PFSK-1 (cell line): Measurements from ENCODE around the gene GPD1.

ENCODE experiments used
- FOXP2 ChIP-seq: optimal IDR thresholded peaks from 2 replicates; pipeline ENCODE3; 2011; ENCODE audit warnings: borderline replicate concordance, control low read depth, inconsistent platforms; ENCODE audit not compliant: insufficient read depth; ENCODE audit errors: extremely low read length, extremely low read depth
- POLR2AphosphoS5 ChIP-seq: IDR thresholded peaks from 2 replicates; pipeline ENCODE4 v1.6.1; 2012; ENCODE audit warnings: low read depth, mild to moderate bottlenecking, control low read depth, low read length, moderate library complexity
- REST ChIP-seq, 2 experiments: IDR thresholded peaks; 2 replicates each; pipeline versions ENCODE4 v1.6.1 to v1.8.0; 2011 to 2012; ENCODE audit warnings: low read depth in 2 of 2, low read length in 2 of 2, control low read depth in 1 of 2, inconsistent platforms in 1 of 2, mild to moderate bottlenecking in 1 of 2, moderate library complexity in 1 of 2; ENCODE audit not compliant: insufficient read depth in 1 of 2
- SIN3A ChIP-seq: IDR thresholded peaks from 2 replicates; pipeline ENCODE4 v1.6.1; 2012; ENCODE audit warnings: mild to moderate bottlenecking, low read length, moderate library complexity, borderline replicate concordance; ENCODE audit not compliant: insufficient read depth
- TAF1 ChIP-seq: IDR thresholded peaks from 2 replicates; pipeline ENCODE4 v1.6.1; 2012; ENCODE audit warnings: low read length, control low read depth, borderline replicate concordance; ENCODE audit not compliant: insufficient read depth

Gene GPD1

GRCh38 chr12:50102646-50103309 is 1.0 kb upstream of the GPD1 start:
- TF ChIP-seq FOXP2 (no peak), SIN3A (no peak), TAF1 (no peak), REST (IDR thresholded peaks at IDR 0.05; ENCODE audit: insufficient read depth in 1 of 2, low read depth in 2 of 2, low read length in 2 of 2) (no peak)

DNA sequence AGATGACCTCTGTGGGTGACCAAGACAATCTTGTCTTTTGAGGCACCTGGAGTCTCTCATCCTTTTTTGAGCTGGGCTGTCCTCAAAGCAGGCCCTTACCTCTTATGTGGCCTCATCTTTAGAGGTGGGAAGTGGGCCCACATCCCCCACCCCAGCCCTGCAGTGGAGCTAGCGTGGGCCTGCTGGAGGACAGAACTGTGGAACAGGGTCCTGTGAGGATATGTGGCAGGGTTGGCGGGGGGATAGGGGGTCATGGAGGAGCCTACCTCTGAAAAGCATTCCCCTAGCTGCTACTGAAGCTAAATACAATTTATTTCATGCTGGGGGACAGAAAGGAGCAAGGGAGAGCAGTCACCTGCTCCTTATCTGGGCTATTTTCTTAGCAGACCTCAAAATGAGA is 457 bp upstream of the GPD1 start:
- no peak for TF ChIP-seq REST (IDR thresholded peaks at IDR 0.05; ENCODE audit: insufficient read depth in 1 of 2, low read depth in 2 of 2, low read length in 2 of 2)
- TF ChIP-seq TAF1, result no peak
- no peak for TF ChIP-seq POLR2AphosphoS5
- no peak for TF ChIP-seq FOXP2
- no peak for TF ChIP-seq SIN3A

DNA sequence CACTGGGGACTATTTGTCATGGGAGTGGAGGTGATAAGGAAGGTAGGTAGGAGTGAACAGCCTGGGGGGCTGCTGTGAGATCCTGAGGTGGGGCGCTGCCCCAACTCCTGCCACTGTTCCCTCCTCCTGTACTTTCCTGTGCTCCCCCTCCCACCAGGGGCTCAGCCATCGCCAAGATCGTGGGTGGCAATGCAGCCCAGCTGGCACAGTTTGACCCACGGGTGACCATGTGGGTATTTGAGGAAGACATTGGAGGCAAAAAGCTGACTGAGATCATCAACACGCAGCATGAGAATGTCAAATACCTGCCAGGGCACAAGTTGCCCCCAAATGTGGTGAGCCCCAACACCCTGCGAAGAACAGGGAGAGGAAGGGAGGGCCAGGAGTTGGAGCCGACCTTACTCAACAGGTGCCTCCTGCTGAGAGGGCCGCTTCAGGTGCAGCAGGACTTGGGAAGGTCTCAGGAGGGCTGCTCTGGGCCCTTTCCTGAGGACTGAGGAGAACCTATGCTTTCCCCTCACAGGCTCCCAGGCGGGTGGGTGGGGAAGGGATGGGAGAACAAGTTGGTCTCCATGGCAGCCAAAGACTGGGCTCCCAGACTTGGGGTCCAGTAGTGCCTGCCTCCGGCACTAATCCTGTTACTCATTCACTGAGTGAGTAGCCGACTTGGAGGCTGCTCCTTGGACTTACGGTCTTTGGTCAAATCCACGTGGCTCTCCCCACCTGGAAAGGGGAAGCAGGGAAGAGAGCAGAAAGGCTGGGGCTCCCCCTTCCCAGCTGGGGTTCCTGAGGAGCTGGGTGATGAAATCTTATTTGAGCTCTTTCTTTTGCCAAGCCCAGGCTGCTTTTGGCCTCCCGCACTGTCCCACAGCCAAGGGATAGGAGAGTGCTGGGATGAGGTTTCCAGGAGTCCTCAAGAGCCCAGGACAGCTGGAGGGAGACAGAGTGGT is 884 bp downstream of the GPD1 start:
- no peak for TF ChIP-seq TAF1
- TF ChIP-seq SIN3A, result no peak
- TF ChIP-seq FOXP2, result no peak
- TF ChIP-seq REST (IDR thresholded peaks at IDR 0.05; ENCODE audit: insufficient read depth in 1 of 2, low read depth in 2 of 2, low read length in 2 of 2), result no peak
- no peak for TF ChIP-seq POLR2AphosphoS5

DNA sequence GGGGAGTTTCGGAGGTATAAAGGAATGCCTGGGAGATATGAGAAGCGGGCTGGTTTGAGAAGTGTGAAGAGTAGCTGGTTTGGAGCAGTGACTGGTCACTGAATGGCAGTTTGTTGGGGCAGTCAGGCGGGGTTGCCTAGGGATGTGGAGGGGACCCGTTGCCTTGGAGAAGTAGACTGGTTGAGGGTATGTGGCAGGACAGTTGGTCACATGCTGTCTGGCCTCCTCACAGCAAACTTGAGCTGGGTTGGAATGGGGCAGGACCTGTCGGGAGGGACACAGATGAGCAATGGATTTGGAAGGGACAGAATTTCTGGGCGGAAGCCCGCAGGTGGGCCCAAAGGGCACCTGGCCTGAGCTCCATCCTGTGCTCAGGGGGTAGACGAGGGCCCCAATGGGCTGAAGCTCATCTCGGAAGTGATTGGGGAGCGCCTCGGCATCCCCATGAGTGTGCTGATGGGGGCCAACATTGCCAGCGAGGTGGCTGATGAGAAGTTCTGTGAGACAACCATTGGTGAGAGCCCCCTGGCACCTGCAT is 2.2 kb downstream of the GPD1 start:
- TF ChIP-seq POLR2AphosphoS5 (no peak), REST (IDR thresholded peaks at IDR 0.05; ENCODE audit: insufficient read depth in 1 of 2, low read depth in 2 of 2, low read length in 2 of 2) (no peak), FOXP2 (no peak), TAF1 (no peak), SIN3A (no peak)
